SK-N-SH (cell line): Measurements from ENCODE around the gene OSBPL10. TPM values are rescaled to one million over a fixed set of nuclear protein-coding genes. Genes with fewer than 3 reads are reported as not detected.

Experiments
- CTCF ChIA-PET: fragments of 300-600, 350-600 bp; formaldehyde crosslinking; extraction: SDS; loops from one replicate; lab custom pipeline; 2021; lab: Yijun Ruan, JAX
- POLR2A ChIA-PET: fragments of 350-600 bp; sonication (Branson Sonifier 250); formaldehyde crosslinking; extraction: SDS; loops from one replicate; lab custom pipeline; 2020; ENCODE audit warnings: antibody characterized with exemption, inconsistent platforms; lab: Yijun Ruan, JAX
- DNase-seq: peaks from one replicate; pipeline ENCODE4 v3.0.0; 2012
- H2AFZ ChIP-seq: fragments of 200-600 bp; sonication (generic); 2 replicates; pipeline ENCODE4 v1.8.1; 2016; ENCODE audit warnings: antibody characterized with exemption, mild to moderate bottlenecking, low read depth
- H3F3A ChIP-seq: fragments of 200-600 bp; sonication (generic); replicated peaks from 2 replicates; pipeline ENCODE3; 2016; ENCODE audit warnings: antibody characterized with exemption, mild to moderate bottlenecking; ENCODE audit not compliant: insufficient read depth
- H3K27ac ChIP-seq, 2 experiments: fragments of 200-500 bp in 1 of 2; fragments of 200-600 bp in 1 of 2; sonication (Bioruptor generic) in 1 of 2; sonication (generic), shearing (Covaris generic) in 1 of 2; 2 replicates each; pipeline versions ENCODE4 v1.5.1 to v1.6.1; 2014 to 2016; ENCODE audit warnings: low read depth in 2 of 2, inconsistent platforms in 1 of 2, low read length in 1 of 2, mild to moderate bottlenecking in 1 of 2, mixed read lengths in 1 of 2
- H3K27me3 ChIP-seq: fragments of 200-600 bp; sonication (generic), shearing (Covaris generic); 2 replicates; pipeline ENCODE4 v1.6.1; 2016; ENCODE audit warnings: mixed run types; ENCODE audit not compliant: insufficient read depth
- H3K36me3 ChIP-seq, 2 experiments: fragments of 200-500 bp in 1 of 2; fragments of 200-600 bp in 1 of 2; sonication (Bioruptor generic) in 1 of 2; sonication (generic) in 1 of 2; replicated peaks in 1 of 2; 2 replicates each; pipeline versions ENCODE3 to v1.5.1; 2014 to 2016; ENCODE audit warnings: low read length in 1 of 2, mild to moderate bottlenecking in 1 of 2; ENCODE audit not compliant: insufficient read depth in 2 of 2, control insufficient read depth in 1 of 2
- H3K4me1 ChIP-seq, 2 experiments: fragments of 200-500 bp in 1 of 2; fragments of 200-600 bp in 1 of 2; sonication (Bioruptor generic) in 1 of 2; sonication (generic), shearing (Covaris generic) in 1 of 2; 2 replicates each; pipeline versions ENCODE4 v1.5.1 to v1.6.1; 2014 to 2016; ENCODE audit warnings: low read depth in 1 of 2, low read length in 1 of 2, mixed run types in 1 of 2; ENCODE audit not compliant: insufficient read depth in 2 of 2, control insufficient read depth in 1 of 2
- H3K4me2 ChIP-seq: fragments of 200-600 bp; sonication (generic), shearing (Covaris generic); 2 replicates; pipeline ENCODE4 v1.6.1; 2017; ENCODE audit warnings: mixed run types
- H3K4me3 ChIP-seq, 2 experiments: fragments of 200-500 bp in 1 of 2; fragments of 200-600 bp in 1 of 2; sonication (Bioruptor generic) in 1 of 2; sonication (generic), shearing (Covaris generic) in 1 of 2; 2 replicates each; pipeline versions ENCODE4 v1.5.1 to v1.8.1; 2014 to 2016; ENCODE audit warnings: low read depth in 2 of 2, inconsistent platforms in 1 of 2, low read length in 1 of 2, mild to moderate bottlenecking in 1 of 2, mixed read lengths in 1 of 2, moderate library complexity in 1 of 2
- H3K79me2 ChIP-seq: fragments of 200-600 bp; sonication (generic); 2 replicates; pipeline ENCODE4 v1.8.1; 2017; ENCODE audit warnings: mild to moderate bottlenecking; ENCODE audit not compliant: insufficient read depth
- H3K9ac ChIP-seq: fragments of 200-600 bp; sonication (generic); 2 replicates; pipeline ENCODE4 v1.6.1; 2017; ENCODE audit warnings: mixed run types
- H3K9me2 ChIP-seq: fragments of 200-600 bp; sonication (generic); 2 replicates; pipeline ENCODE4 v1.6.1; 2017; ENCODE audit warnings: mixed run types
- H3K9me3 ChIP-seq: fragments of 200-600 bp; sonication (generic); 2 replicates; pipeline ENCODE4 v1.6.1; 2017; ENCODE audit warnings: mixed run types, mild to moderate bottlenecking, moderate library complexity
- H4K20me1 ChIP-seq: fragments of 200-600 bp; sonication (generic); 2 replicates; pipeline ENCODE4 v1.6.1; 2017; ENCODE audit warnings: mild to moderate bottlenecking, mixed run types; ENCODE audit not compliant: insufficient read depth
- CHD2 ChIP-seq: fragments of 150-350 bp; IDR thresholded peaks from 2 replicates; pipeline ENCODE4 v1.6.1; 2018; ENCODE audit warnings: low read length; ENCODE audit not compliant: partially characterized antibody
- ELF1 ChIP-seq: IDR thresholded peaks from 2 replicates; pipeline ENCODE4 v1.4.0; 2012
- EZH2phosphoT487 ChIP-seq: fragments of 200-600 bp; sonication (generic); IDR thresholded peaks from 2 replicates; pipeline ENCODE4 v1.6.1; 2017; ENCODE audit warnings: low read depth, mixed run types, mild to moderate bottlenecking, antibody characterized with exemption, moderate library complexity, borderline replicate concordance
- FOXJ3 ChIP-seq: sonication (generic); formaldehyde crosslinking; IDR thresholded peaks from 2 replicates; pipeline ENCODE4 v1.5.1; 2020; ENCODE audit warnings: mild to moderate bottlenecking, missing genetic modification reagents
- FOXM1 ChIP-seq: IDR thresholded peaks from 2 replicates; pipeline ENCODE4 v1.4.0; 2012; ENCODE audit warnings: low read depth, mild to moderate bottlenecking
- JUND ChIP-seq: IDR thresholded peaks from 2 replicates; pipeline ENCODE4 v1.4.0; 2012
- MEF2A ChIP-seq: IDR thresholded peaks from 2 replicates; pipeline ENCODE4 v1.4.0; 2012; ENCODE audit warnings: low read depth, borderline replicate concordance
- MXI1 ChIP-seq: IDR thresholded peaks from 2 replicates; pipeline ENCODE4 v1.6.1; 2012; ENCODE audit warnings: mild to moderate bottlenecking, low read depth, low read length, improper control_type of control experiment
- NFIC ChIP-seq: IDR thresholded peaks from 2 replicates; pipeline ENCODE4 v1.4.0; 2012; ENCODE audit warnings: borderline replicate concordance
- NRF1 ChIP-seq: IDR thresholded peaks from 2 replicates; pipeline ENCODE4 v1.6.1; 2012; ENCODE audit warnings: low read depth, mild to moderate bottlenecking, low read length
- POLR2AphosphoS5 ChIP-seq: IDR thresholded peaks from 2 replicates; pipeline ENCODE4 v1.6.1; 2012; ENCODE audit warnings: low read depth, low read length
- RCOR1 ChIP-seq: fragments of 150-350 bp; IDR thresholded peaks from 2 replicates; pipeline ENCODE4 v1.6.1; 2017; ENCODE audit warnings: antibody characterized with exemption, low read length
- RXRA ChIP-seq: IDR thresholded peaks from 2 replicates; pipeline ENCODE4 v1.4.0; 2012; ENCODE audit warnings: low read depth, mild to moderate bottlenecking, borderline replicate concordance
- SMC3 ChIP-seq: IDR thresholded peaks from 2 replicates; pipeline ENCODE4 v1.6.1; 2012; ENCODE audit warnings: low read depth, low read length, improper control_type of control experiment
- USF2 ChIP-seq: fragments of 150-350 bp; IDR thresholded peaks from 2 replicates; pipeline ENCODE4 v1.6.1; 2017; ENCODE audit warnings: antibody characterized with exemption, low read length, low read depth, borderline replicate concordance
- ZBTB33 ChIP-seq: IDR thresholded peaks from 2 replicates; pipeline ENCODE4 v1.4.0; 2012; ENCODE audit warnings: low read depth, borderline replicate concordance
- WGBS: methylation state at CpG from one replicate; pipeline ENCODE4 v1.1.6; 2017; ENCODE audit warnings: low lambda C conversion rate; 5-methylcytosine and 5-hydroxymethylcytosine counted together
- polyA plus RNA-seq, 3 experiments: library from polyadenylated mRNA; depleted of rRNA; stranded (reverse); fragments of >200 nt; gene quantifications; 2 replicates each; pipeline ENCODE4 v1.2.3, GENCODE V29; 2012
- TF ChIP-seq, protein P1 (sequence below): fragments of 200-600 bp; sonication (generic); IDR thresholded peaks from 2 replicates; pipeline ENCODE4 v1.6.1; 2017; ENCODE audit warnings: antibody characterized with exemption, mild to moderate bottlenecking, moderate library complexity
- TF ChIP-seq, protein P2 (sequence below): IDR thresholded peaks from 2 replicates; pipeline ENCODE4 v1.4.0; 2012; ENCODE audit warnings: low read depth, borderline replicate concordance
- TF ChIP-seq, protein P3 (sequence below): IDR thresholded peaks from 2 replicates; pipeline ENCODE4 v1.4.0; 2012; ENCODE audit warnings: low read depth
- TF ChIP-seq, protein P4 (sequence below): IDR thresholded peaks from 2 replicates; pipeline ENCODE4; 2012

OSBPL10 gene
- polyA plus RNA-seq, 1 of the 3 experiments (the other 2 are of a cell fraction) = 0.12 TPM

- H3K9me3 ChIP-seq = no peaks in the 10 kb centered on the region
- TF ChIP-seq, protein P1, sequence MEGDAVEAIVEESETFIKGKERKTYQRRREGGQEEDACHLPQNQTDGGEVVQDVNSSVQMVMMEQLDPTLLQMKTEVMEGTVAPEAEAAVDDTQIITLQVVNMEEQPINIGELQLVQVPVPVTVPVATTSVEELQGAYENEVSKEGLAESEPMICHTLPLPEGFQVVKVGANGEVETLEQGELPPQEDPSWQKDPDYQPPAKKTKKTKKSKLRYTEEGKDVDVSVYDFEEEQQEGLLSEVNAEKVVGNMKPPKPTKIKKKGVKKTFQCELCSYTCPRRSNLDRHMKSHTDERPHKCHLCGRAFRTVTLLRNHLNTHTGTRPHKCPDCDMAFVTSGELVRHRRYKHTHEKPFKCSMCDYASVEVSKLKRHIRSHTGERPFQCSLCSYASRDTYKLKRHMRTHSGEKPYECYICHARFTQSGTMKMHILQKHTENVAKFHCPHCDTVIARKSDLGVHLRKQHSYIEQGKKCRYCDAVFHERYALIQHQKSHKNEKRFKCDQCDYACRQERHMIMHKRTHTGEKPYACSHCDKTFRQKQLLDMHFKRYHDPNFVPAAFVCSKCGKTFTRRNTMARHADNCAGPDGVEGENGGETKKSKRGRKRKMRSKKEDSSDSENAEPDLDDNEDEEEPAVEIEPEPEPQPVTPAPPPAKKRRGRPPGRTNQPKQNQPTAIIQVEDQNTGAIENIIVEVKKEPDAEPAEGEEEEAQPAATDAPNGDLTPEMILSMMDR = no peak
- TF ChIP-seq NRF1 (no peak), EZH2phosphoT487 (no peak), JUND (no peak), MEF2A (no peak), CHD2 (no peak), ZBTB33 (no peak), FOXM1 (no peak), NFIC (no peak), MXI1 (no peak), RCOR1 (no peak), FOXJ3 (CRISPR knock-in tag) (no peak), SMC3 (no peak), ELF1 (no peak), RXRA (no peak), USF2 (no peak), POLR2AphosphoS5 (no peak)
- TF ChIP-seq, protein P2, sequence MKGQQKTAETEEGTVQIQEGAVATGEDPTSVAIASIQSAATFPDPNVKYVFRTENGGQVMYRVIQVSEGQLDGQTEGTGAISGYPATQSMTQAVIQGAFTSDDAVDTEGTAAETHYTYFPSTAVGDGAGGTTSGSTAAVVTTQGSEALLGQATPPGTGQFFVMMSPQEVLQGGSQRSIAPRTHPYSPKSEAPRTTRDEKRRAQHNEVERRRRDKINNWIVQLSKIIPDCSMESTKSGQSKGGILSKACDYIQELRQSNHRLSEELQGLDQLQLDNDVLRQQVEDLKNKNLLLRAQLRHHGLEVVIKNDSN = no peak
- TF ChIP-seq, protein P3, sequence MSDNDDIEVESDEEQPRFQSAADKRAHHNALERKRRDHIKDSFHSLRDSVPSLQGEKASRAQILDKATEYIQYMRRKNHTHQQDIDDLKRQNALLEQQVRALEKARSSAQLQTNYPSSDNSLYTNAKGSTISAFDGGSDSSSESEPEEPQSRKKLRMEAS = no peak
- TF ChIP-seq, protein P4, sequence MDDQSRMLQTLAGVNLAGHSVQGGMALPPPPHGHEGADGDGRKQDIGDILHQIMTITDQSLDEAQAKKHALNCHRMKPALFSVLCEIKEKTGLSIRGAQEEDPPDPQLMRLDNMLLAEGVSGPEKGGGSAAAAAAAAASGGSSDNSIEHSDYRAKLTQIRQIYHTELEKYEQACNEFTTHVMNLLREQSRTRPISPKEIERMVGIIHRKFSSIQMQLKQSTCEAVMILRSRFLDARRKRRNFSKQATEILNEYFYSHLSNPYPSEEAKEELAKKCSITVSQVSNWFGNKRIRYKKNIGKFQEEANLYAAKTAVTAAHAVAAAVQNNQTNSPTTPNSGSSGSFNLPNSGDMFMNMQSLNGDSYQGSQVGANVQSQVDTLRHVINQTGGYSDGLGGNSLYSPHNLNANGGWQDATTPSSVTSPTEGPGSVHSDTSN = no peak
- H3K9ac ChIP-seq = no peak overlapping the region
- ChIA-PET POLR2A (no interaction called here), CTCF (no interaction called here)
- H4K20me1 ChIP-seq = no peaks in the 10 kb centered on the region
- H3K4me3 ChIP-seq = no peak overlapping the region
- no peak for DNase-seq
- peaks cover 9% of the 10 kb centered on the region; the same call in 1 of the 2 replicates for H3K27me3 ChIP-seq
- H2AFZ ChIP-seq = no peak overlapping the region
- H3K4me1 ChIP-seq = peaks cover 5 to 11% of the 10 kb centered on the region in 2 experiments; a peak in 2 of 4 replicates
- no peaks in the 10 kb centered on the region for H3K36me3 ChIP-seq
- H3K79me2 ChIP-seq = no peaks in the 10 kb centered on the region
- no peak overlapping the region for H3K4me2 ChIP-seq
- H3F3A ChIP-seq = no peaks in the 10 kb centered on the region
- 22% methylated on average over 2 of the region's 2 CpGs for WGBS
- H3K27ac ChIP-seq = no peak overlapping the region
- H3K9me2 ChIP-seq = no peaks in the 10 kb centered on the region
These were observed 3.3 kb downstream of the OSBPL10 start for GRCh38 chr3:31977736-31978135.
